GM12875 (cell line): Measurements from ENCODE around the gene PRKN.

Source experiments
- H3K4me3 ChIP-seq: one replicate; pipeline ENCODE4 v1.5.1; 2011; ENCODE audit warnings: low read depth, low read length, control low read depth
- CTCF ChIP-seq: IDR thresholded peaks from 2 replicates; pipeline ENCODE4 v1.5.1; 2011; ENCODE audit warnings: low read depth, mild to moderate bottlenecking, control low read depth, inconsistent platforms, low read length, moderate library complexity, borderline replicate concordance; ENCODE audit not compliant: insufficient read depth

The PRKN gene

GRCh38 chr6:162116902-162117525 lies 610.6 kb downstream of the PRKN start:
- H3K4me3 ChIP-seq: no peak overlapping the region
- TF ChIP-seq CTCF: no peak

GRCh38 chr6:162109480-162110050 lies 618.0 kb downstream of the PRKN start:
- TF ChIP-seq CTCF: no peak
- no peak overlapping the region for H3K4me3 ChIP-seq

- H3K4me3 ChIP-seq: no peak overlapping the region
- no peak for TF ChIP-seq CTCF
These were observed 619.5 kb downstream of the PRKN start for GRCh38 chr6:162108041-162108440.

GRCh38 chr6:162100096-162100495 lies 627.5 kb downstream of the PRKN start:
- no peak overlapping the region for H3K4me3 ChIP-seq
- no peak for TF ChIP-seq CTCF

- H3K4me3 ChIP-seq: no peak overlapping the region
- TF ChIP-seq CTCF: no peak
These were observed 627.9 kb downstream of the PRKN start for GRCh38 chr6:162099685-162100084.

GRCh38 chr6:162092816-162093502 lies 634.6 kb downstream of the PRKN start:
- H3K4me3 ChIP-seq: no peak overlapping the region
- TF ChIP-seq CTCF: no peak

- no peak overlapping the region for H3K4me3 ChIP-seq
- TF ChIP-seq CTCF: no peak
These were observed 636.8 kb downstream of the PRKN start for GRCh38 chr6:162090734-162091133.
